ENCODE measurements around the gene ZNF66. TPM values are rescaled to one million over a fixed set of nuclear protein-coding genes. Genes with fewer than 3 reads are reported as not detected.
A peak's percentile ranks its signal among the peaks of the same experiment; 100 is the strongest.
"Not testable (repeated sequence)": the region's sequence is repeated elsewhere in the genome, so short reads cannot be mapped to it uniquely, and the experiment has no call there.

Gene ZNF66
- total and polyA plus RNA-seq, 10 of the 15 experiments (the other 5 are each of a cell fraction or from before 2014, with no cell fraction given) = 0.62 to 8.5 (median 5.6) TPM

- SMC1A ChIA-PET (ENCODE audit: uncharacterized antibody, unreplicated experiment); FAIRE-seq; H3K4me1 ChIP-seq (ENCODE audit: control insufficient read depth, insufficient read depth, low read length); in situ Hi-C loops (cut with MboI); intact Hi-C loops (cut with micrococcal nuclease; ENCODE audit: unreplicated experiment); ATAC-seq; RAD21 ChIA-PET (ENCODE audit: unreplicated experiment); H3K9ac ChIP-seq (ENCODE audit: control insufficient read depth, insufficient read depth, low read length); BruUV-seq (replicated peaks); H3K4me2 ChIP-seq (ENCODE audit: control insufficient read depth, insufficient read depth); H3K79me2 ChIP-seq (ENCODE audit: control insufficient read depth, insufficient read depth, low read length); CTCF ChIA-PET; POLR2A ChIA-PET; H4K20me1 ChIP-seq (ENCODE audit: control insufficient read depth, insufficient read depth); H3K36me3 ChIP-seq (ENCODE audit: control insufficient read depth in 2 of 2, insufficient read depth in 2 of 2, low read length in 1 of 2); DNase-seq (ENCODE audit: low read depth, low spot score); H2AFZ ChIP-seq (ENCODE audit: control insufficient read depth, low read depth, low read length); H3K4me3 ChIP-seq; H3K27ac ChIP-seq (ENCODE audit: control insufficient read depth, insufficient read depth); H3K27me3 ChIP-seq (replicated peaks in 1 of 2; ENCODE audit: control insufficient read depth in 2 of 2, insufficient read depth in 2 of 2, low read length in 1 of 2): not testable (repeated sequence)
- WGBS (ENCODE audit: insufficient coverage, insufficient replicate concordance, low lambda C conversion rate, missing lambda C conversion rate) = 99% methylated on average over 5 of the region's 5 CpGs
- peaks cover 10% of the 10 kb centered on the region; the same call in 2 of the 3 replicates for H3K9me3 ChIP-seq (replicated peaks; ENCODE audit: control insufficient read depth, insufficient read depth, low read length)
- TF ChIP-seq ZNF274 (IDR thresholded peaks at IDR 0.05; ENCODE audit: insufficient read depth, insufficient read length) = peak; percentile 71
Observed at GRCh38 chr19:20806311-20807262, 30.5 kb downstream of the ZNF66 start.

GRCh38 chr19:20840371-20840770 is 64.3 kb downstream of the ZNF66 start:
- Histone ChIP-seq H3K4me1 (ENCODE audit: control insufficient read depth, insufficient read depth, low read length) (no peaks in the 10 kb centered on the region), H3K27ac (ENCODE audit: control insufficient read depth, insufficient read depth) (no peak overlapping the region), H3K4me3 (no peak overlapping the region), H3K79me2 (ENCODE audit: control insufficient read depth, insufficient read depth, low read length) (no peaks in the 10 kb centered on the region), H4K20me1 (ENCODE audit: control insufficient read depth, insufficient read depth) (no peaks in the 10 kb centered on the region), H3K9ac (ENCODE audit: control insufficient read depth, insufficient read depth, low read length) (no peak overlapping the region), H3K4me2 (ENCODE audit: control insufficient read depth, insufficient read depth) (no peak overlapping the region), H3K27me3 (replicated peaks in 1 of 2; ENCODE audit: control insufficient read depth in 2 of 2, insufficient read depth in 2 of 2, low read length in 1 of 2) (no peaks in the 10 kb centered on the region), H2AFZ (ENCODE audit: control insufficient read depth, low read depth, low read length) (no peak overlapping the region), H3K9me3 (replicated peaks; ENCODE audit: control insufficient read depth, insufficient read depth, low read length) (peaks cover 1% of the 10 kb centered on the region; the same call in 1 of the 3 replicates), H3K36me3 (ENCODE audit: control insufficient read depth in 2 of 2, insufficient read depth in 2 of 2, low read length in 1 of 2) (no peaks in the 10 kb centered on the region)
- no peak for FAIRE-seq
- 49% methylated on average over 3 of the region's 3 CpGs for WGBS (ENCODE audit: insufficient coverage, insufficient replicate concordance, low lambda C conversion rate, missing lambda C conversion rate)
- ChIA-PET CTCF (no interaction called here), RAD21 (ENCODE audit: unreplicated experiment) (no interaction called here), POLR2A (no interaction called here), SMC1A (ENCODE audit: uncharacterized antibody, unreplicated experiment) (no interaction called here)
- ATAC-seq = no peak
- DNase-seq (ENCODE audit: low read depth, low spot score) = no peak
- in situ Hi-C loops (cut with MboI) (no loop called here), intact Hi-C loops (cut with micrococcal nuclease; ENCODE audit: unreplicated experiment) (no loop called here)
- TF ChIP-seq MTA3 (IDR thresholded peaks at IDR 0.05; ENCODE audit: borderline replicate concordance, low read length) (no peak), SMARCA5 (IDR thresholded peaks at IDR 0.05) (no peak), CREM (IDR thresholded peaks at IDR 0.05; ENCODE audit: low read depth) (no peak), SIX5 (IDR thresholded peaks at IDR 0.05; ENCODE audit: low read depth, low read length, severe bottlenecking) (no peak), BHLHE40 (IDR thresholded peaks at IDR 0.05; ENCODE audit: borderline replicate concordance in 1 of 2, low read depth in 2 of 2, low read length in 1 of 2) (no peak), SUPT20H (IDR thresholded peaks at IDR 0.05; ENCODE audit: borderline replicate concordance, control insufficient read depth, low read depth, low read length) (no peak), GATAD2B (conservative IDR thresholded peaks at IDR 0.05; ENCODE audit: low read depth) (no peak), CBX5 (IDR thresholded peaks at IDR 0.05; ENCODE audit: low read depth) (no peak), IRF4 (IDR thresholded peaks at IDR 0.05; ENCODE audit: low read depth, low read length) (no peak), FOXK2 (IDR thresholded peaks at IDR 0.05) (no peak)
- TF ChIP-seq, protein P1, sequence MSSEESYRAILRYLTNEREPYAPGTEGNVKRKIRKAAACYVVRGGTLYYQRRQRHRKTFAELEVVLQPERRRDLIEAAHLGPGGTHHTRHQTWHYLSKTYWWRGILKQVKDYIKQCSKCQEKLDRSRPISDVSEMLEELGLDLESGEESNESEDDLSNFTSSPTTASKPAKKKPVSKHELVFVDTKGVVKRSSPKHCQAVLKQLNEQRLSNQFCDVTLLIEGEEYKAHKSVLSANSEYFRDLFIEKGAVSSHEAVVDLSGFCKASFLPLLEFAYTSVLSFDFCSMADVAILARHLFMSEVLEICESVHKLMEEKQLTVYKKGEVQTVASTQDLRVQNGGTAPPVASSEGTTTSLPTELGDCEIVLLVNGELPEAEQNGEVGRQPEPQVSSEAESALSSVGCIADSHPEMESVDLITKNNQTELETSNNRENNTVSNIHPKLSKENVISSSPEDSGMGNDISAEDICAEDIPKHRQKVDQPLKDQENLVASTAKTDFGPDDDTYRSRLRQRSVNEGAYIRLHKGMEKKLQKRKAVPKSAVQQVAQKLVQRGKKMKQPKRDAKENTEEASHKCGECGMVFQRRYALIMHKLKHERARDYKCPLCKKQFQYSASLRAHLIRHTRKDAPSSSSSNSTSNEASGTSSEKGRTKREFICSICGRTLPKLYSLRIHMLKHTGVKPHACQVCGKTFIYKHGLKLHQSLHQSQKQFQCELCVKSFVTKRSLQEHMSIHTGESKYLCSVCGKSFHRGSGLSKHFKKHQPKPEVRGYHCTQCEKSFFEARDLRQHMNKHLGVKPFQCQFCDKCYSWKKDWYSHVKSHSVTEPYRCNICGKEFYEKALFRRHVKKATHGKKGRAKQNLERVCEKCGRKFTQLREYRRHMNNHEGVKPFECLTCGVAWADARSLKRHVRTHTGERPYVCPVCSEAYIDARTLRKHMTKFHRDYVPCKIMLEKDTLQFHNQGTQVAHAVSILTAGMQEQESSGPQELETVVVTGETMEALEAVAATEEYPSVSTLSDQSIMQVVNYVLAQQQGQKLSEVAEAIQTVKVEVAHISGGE (CRISPR knock-in tag; IDR thresholded peaks at IDR 0.05) = no peak
- BruUV-seq (replicated peaks) = no TSS peak

All from GM12878 (cell line).